GM12878 (cell line): ENCODE results near the gene PCDHGA1. TPM values are rescaled to one million over a fixed set of nuclear protein-coding genes. Genes with fewer than 3 reads are reported as not detected.
A peak's percentile ranks its signal among the peaks of the same experiment; 100 is the strongest.

Experiments
- ATAC-seq: fragments of 200-7000 bp; cut with Tn5 transposase; 3 replicates; pipeline ENCODE4 v1.9.1; 2020; ENCODE audit warnings: mild to moderate bottlenecking, moderate library complexity
- BruUV-seq: library from RNA; stranded (reverse); fragments of 400-500 nt; replicated peaks from 2 replicates; lab custom pipeline; 2021; lab: Mats Ljungman, UMichigan
- CTCF ChIA-PET: fragments of 300-600 bp; sonication (Branson Sonifier 250); formaldehyde crosslinking; extraction: SDS; loops from one replicate; lab custom pipeline; 2021; ENCODE audit warnings: inconsistent platforms; lab: Yijun Ruan, JAX
- POLR2A ChIA-PET: fragments of 350-600 bp; formaldehyde crosslinking; extraction: SDS; loops from one replicate; lab custom pipeline; 2021; ENCODE audit warnings: inconsistent platforms; lab: Charles Lee
- RAD21 ChIA-PET: fragments of 300-600 bp; sonication (Branson Sonifier 250); formaldehyde crosslinking; loops from one replicate; lab custom pipeline; 2023; ENCODE audit warnings: antibody characterized with exemption; ENCODE audit not compliant: unreplicated experiment; lab: Charles Lee
- SMC1A ChIA-PET: fragments of 300-600 bp; sonication (Branson Sonifier 250); formaldehyde crosslinking; loops from one replicate; lab custom pipeline; 2023; ENCODE audit not compliant: unreplicated experiment, uncharacterized antibody; lab: Charles Lee
- DNase-seq: peaks from one replicate; pipeline ENCODE4 v3.0.0-alpha.2; 2011; ENCODE audit warnings: low read depth, low spot score
- FAIRE-seq: peaks from 3 replicates; lab custom pipeline; 2011; peaks lifted over from hg19 to GRCh38; lab: Jason Lieb, UNC
- H2AFZ ChIP-seq: 2 replicates; pipeline ENCODE4 v1.6.0; 2011; ENCODE audit warnings: low read depth, low read length, control low read depth; ENCODE audit not compliant: control insufficient read depth
- H3K27ac ChIP-seq: 2 replicates; pipeline ENCODE4 v1.5.1; 2011; ENCODE audit warnings: control low read depth; ENCODE audit not compliant: control insufficient read depth, insufficient read depth
- H3K27me3 ChIP-seq, 2 experiments: replicated peaks in 1 of 2; 2 replicates each; pipeline versions ENCODE4 v1.6.0 to v1.6.1; 2011; ENCODE audit warnings: low read length in 1 of 2; ENCODE audit not compliant: control insufficient read depth in 2 of 2, insufficient read depth in 2 of 2
- H3K36me3 ChIP-seq, 2 experiments: 2 replicates each; pipeline ENCODE4 v1.5.1; 2011; ENCODE audit warnings: low read length in 1 of 2; ENCODE audit not compliant: control insufficient read depth in 2 of 2, insufficient read depth in 2 of 2
- H3K4me1 ChIP-seq: 2 replicates; pipeline ENCODE4 v1.6.1; 2011; ENCODE audit warnings: mild to moderate bottlenecking, low read length, moderate library complexity, mixed read lengths; ENCODE audit not compliant: control insufficient read depth, insufficient read depth
- H3K4me2 ChIP-seq: 2 replicates; pipeline ENCODE4 v1.6.0; 2011; ENCODE audit warnings: control low read depth; ENCODE audit not compliant: control insufficient read depth, insufficient read depth
- H3K4me3 ChIP-seq: fragments of 200-600 bp; sonication (generic); 2 replicates; pipeline ENCODE4 v1.5.1; 2016
- H3K79me2 ChIP-seq: 2 replicates; pipeline ENCODE4 v1.6.0; 2011; ENCODE audit warnings: low read length; ENCODE audit not compliant: control insufficient read depth, insufficient read depth
- H3K9ac ChIP-seq: 2 replicates; pipeline ENCODE4 v1.8.0; 2011; ENCODE audit warnings: low read length, control low read depth, mixed read lengths; ENCODE audit not compliant: control insufficient read depth, insufficient read depth
- H3K9me3 ChIP-seq: replicated peaks from 3 replicates; pipeline ENCODE4 v1.5.1; 2011; ENCODE audit warnings: mild to moderate bottlenecking, low read length; ENCODE audit not compliant: control insufficient read depth, insufficient read depth
- H4K20me1 ChIP-seq: 2 replicates; pipeline ENCODE4 v1.6.0; 2011; ENCODE audit not compliant: control insufficient read depth, insufficient read depth
- KDM1A ChIP-seq: fragments of 200-600 bp; sonication (generic); IDR thresholded peaks from 2 replicates; pipeline ENCODE4 v1.6.1; 2016; ENCODE audit warnings: borderline replicate concordance
- MYC ChIP-seq: IDR thresholded peaks from 2 replicates; pipeline ENCODE4 v1.6.1; 2011; ENCODE audit warnings: mild to moderate bottlenecking, low read length, moderate library complexity, inconsistent platforms; ENCODE audit not compliant: insufficient read depth, insufficient replicate concordance, insufficient read length, severe bottlenecking
- NKRF ChIP-seq: fragments of 450-650 bp; conservative IDR thresholded peaks from 2 replicates; pipeline ENCODE4 v1.6.1; 2017; ENCODE audit warnings: mild to moderate bottlenecking, moderate library complexity
- NR2C1 ChIP-seq: fragments of 450-650 bp; IDR thresholded peaks from 2 replicates; pipeline ENCODE4 v1.6.1; 2017; ENCODE audit warnings: antibody characterized with exemption, mild to moderate bottlenecking, moderate library complexity
- REST ChIP-seq: IDR thresholded peaks from 2 replicates; pipeline ENCODE4 v1.6.1; 2012; ENCODE audit warnings: mild to moderate bottlenecking, low read depth, low read length
- SMAD5 ChIP-seq: IDR thresholded peaks from 2 replicates; pipeline ENCODE4 v1.6.1; 2016; ENCODE audit warnings: antibody characterized with exemption, low read depth
- SP1 ChIP-seq: IDR thresholded peaks from one replicate; pipeline ENCODE4 v1.6.1; 2011; ENCODE audit warnings: low read depth, low read length
- SUZ12 ChIP-seq: fragments of 200-600 bp; sonication (generic); IDR thresholded peaks from one replicate; pipeline ENCODE4 v1.6.1; 2018; ENCODE audit warnings: antibody characterized with exemption, mild to moderate bottlenecking; ENCODE audit not compliant: unreplicated experiment
- TARDBP ChIP-seq: IDR thresholded peaks from 2 replicates; pipeline ENCODE4 v1.6.1; 2016; ENCODE audit warnings: borderline replicate concordance
- USF1 ChIP-seq: IDR thresholded peaks from 2 replicates; pipeline ENCODE4 v1.6.1; 2011; ENCODE audit warnings: borderline replicate concordance, low read depth, mild to moderate bottlenecking, moderate library complexity, mixed read lengths, low read length; ENCODE audit not compliant: insufficient read depth; ENCODE audit errors: extremely low read length
- ZBTB4 ChIP-seq: fragments of 450-650 bp; formaldehyde crosslinking; IDR thresholded peaks from 2 replicates; pipeline ENCODE4 v1.4.0; 2022; ENCODE audit warnings: mild to moderate bottlenecking, moderate library complexity
- WGBS: methylation state at CpG from one replicate; pipeline ENCODE4 v1.1.6; 2016; ENCODE audit warnings: low lambda C conversion rate; ENCODE audit not compliant: insufficient replicate concordance, insufficient coverage; ENCODE audit errors: missing lambda C conversion rate; 5-methylcytosine and 5-hydroxymethylcytosine counted together
- in situ Hi-C: fragments of 300-500 bp; cut with MboI; formaldehyde crosslinking; loops from 9 replicates; pipeline ENCODE4 v1.14.3; 2018; ENCODE audit warnings: mixed read lengths
- intact Hi-C: fragments of 100-400 bp; cut with micrococcal nuclease; formaldehyde crosslinking; loops from one replicate; pipeline ENCODE4 v1.14.2; 2022; ENCODE audit not compliant: unreplicated experiment
- polyA plus RNA-seq, 11 experiments: library from polyadenylated mRNA; depleted of rRNA in 4 of 11; unstranded in 6 of 11; stranded (reverse) in 5 of 11; fragments of >200 nt; fragmentation: Nextera tagmentation in 4 of 11; fragmentation: Illumina TruSeq in 1 of 11; extraction: Ambion mirVana in 4 of 11; extraction: Trizol in 1 of 11; gene quantifications; 1 replicate in 1 of 11; 2 replicates in 10 of 11; pipeline versions ENCODE4 v1.2.1 to v1.2.3, GENCODE V29; 2011 to 2016; ENCODE audit warnings: inconsistent platforms in 2 of 11, missing spikeins in 2 of 11, low read depth in 1 of 11
- total RNA-seq, 4 experiments: library from RNA; depleted of rRNA in 3 of 4; stranded (reverse); fragments of >200 nt in 3 of 4; fragmentation: Illumina TruSeq in 1 of 4; extraction: Trizol in 1 of 4; gene quantifications; 2 replicates each; pipeline versions ENCODE4 v1.2.1 to v1.2.3, GENCODE V29; 2013 to 2021

Gene PCDHGA1
- total and polyA plus RNA-seq, 10 of the 15 experiments (the other 5 are each of a cell fraction or from before 2014, with no cell fraction given), result 0.02 to 0.51 (median 0.19) TPM; not detected in 3

GRCh38 chr5:141483902-141484301 is 153.6 kb downstream of the PCDHGA1 start:
- POLR2A ChIA-PET, result interaction anchor here (1.2 kb wide), 1 partner anchor 22 kb away, joined by 3 read pairs; no protein-coding TSS in a partner anchor
- SMC1A ChIA-PET, result interaction anchor here (0.6 to 1.7 kb wide), 6 partner anchors 8 to 336 kb away, joined by 3 to 6 read pairs (median 3); partner anchors contain the start of gene PCDHGC3
- RAD21 ChIA-PET, result interaction anchor here (1.5 to 1.6 kb wide), 2 partner anchors 8 to 80 kb away, joined by 4 to 6 read pairs; partner anchors contain the start of gene PCDHGC3
- H3K79me2 ChIP-seq, result no peaks in the 10 kb centered on the region
- DNase-seq, result no peak
- no peak overlapping the region for H3K27ac ChIP-seq
- no peaks in the 10 kb centered on the region; a peak in 1 of 4 replicates for H3K36me3 ChIP-seq
- no TSS peak for BruUV-seq
- H2AFZ ChIP-seq, result no peak overlapping the region
- H4K20me1 ChIP-seq, result no peaks in the 10 kb centered on the region
- peak overlapping the region; percentile 36 for H3K4me3 ChIP-seq
- CTCF ChIA-PET, result interaction anchor here (0.7 to 8.1 kb wide), 12 partner anchors 9 to 104 kb away, joined by 3 to 90 read pairs (median 5); partner anchors contain the start of genes PCDHGA11, PCDHGA12 and PCDHGC3
- no peak overlapping the region for H3K9ac ChIP-seq
- H3K9me3 ChIP-seq, result no peaks in the 10 kb centered on the region
- H3K27me3 ChIP-seq, result peaks cover 0 to 3% of the 10 kb centered on the region in 2 experiments; a peak in 2 of 4 replicates
- TF ChIP-seq USF1, result no peak
- TF ChIP-seq REST, result no peak
- TF ChIP-seq MYC, result no peak
- no peak for TF ChIP-seq NR2C1
- TF ChIP-seq NKRF, result no peak
- TF ChIP-seq ZBTB4 (CRISPR knock-in tag), result no peak
- no peak for TF ChIP-seq TARDBP
- TF ChIP-seq KDM1A, result no peak
- no peak for TF ChIP-seq SUZ12
- no peak for TF ChIP-seq SMAD5
- TF ChIP-seq SP1, result no peak
- H3K4me1 ChIP-seq, result peaks cover 9% of the 10 kb centered on the region
- FAIRE-seq, result no peak
- no peak for ATAC-seq
- 76% methylated on average over 3 of the region's 3 CpGs for WGBS
- no peak overlapping the region for H3K4me2 ChIP-seq
- in situ Hi-C loops (no loop called here), intact Hi-C loops (no loop called here)
